ENCODE measurements around the gene KIRREL2.

DNA sequence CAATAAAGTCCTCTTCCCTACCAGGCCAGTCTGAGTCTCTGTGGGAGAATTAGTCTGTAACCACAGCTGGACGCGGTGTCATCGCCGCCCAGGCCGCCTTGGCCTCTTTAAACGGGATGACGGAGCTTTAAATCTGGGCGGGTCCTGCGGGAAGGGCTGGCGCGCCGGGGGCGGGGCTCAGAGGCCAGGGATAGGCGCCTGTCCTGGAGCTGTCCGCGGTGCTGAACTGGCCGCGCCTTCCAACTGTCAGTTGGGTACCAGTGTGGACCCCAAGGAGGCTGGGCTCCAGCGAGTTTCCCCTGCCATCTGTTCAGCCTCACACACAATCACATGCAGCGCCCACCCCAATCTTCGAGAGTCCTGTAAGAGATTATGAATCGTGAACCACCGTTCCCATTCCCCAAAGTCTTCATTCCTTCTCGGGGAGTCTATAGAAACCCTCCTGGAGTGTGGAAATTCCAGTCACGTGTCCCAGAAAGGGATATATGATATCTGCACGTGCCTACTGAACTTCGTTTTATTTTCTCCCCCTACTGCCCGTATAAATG lies 23.1 kb downstream of the KIRREL2 start:
- TF ChIP-seq CTCF (IDR thresholded peaks at IDR 0.05), result no peak
- no peak for TF ChIP-seq POLR2AphosphoS5 (IDR thresholded peaks at IDR 0.05)

Measured in transverse colon (tissue), 4 donors.